CD8-positive, alpha-beta memory T cell (primary cell): ENCODE results near the gene MYO15B. TPM values are rescaled to one million over a fixed set of nuclear protein-coding genes. Genes with fewer than 3 reads are reported as not detected.

Experiments
- CTCF ChIA-PET: fragments of 350-600 bp; sonication (Branson Sonifier 250); formaldehyde crosslinking; loops from one replicate; lab custom pipeline; 2021; ENCODE audit warnings: antibody characterized with exemption; lab: Charles Lee
- POLR2A ChIA-PET: fragments of 350-600 bp; sonication (Branson Sonifier 250); formaldehyde crosslinking; loops from one replicate; lab custom pipeline; 2021; ENCODE audit warnings: antibody characterized with exemption; lab: Charles Lee
- DNase-seq, 5 donors: peaks; one replicate each; pipeline versions ENCODE4 v3.0.0 to v3.0.0-alpha.2; 2020 to 2022; ENCODE audit warnings: mixed read lengths in 1 of 5
- H3K27ac ChIP-seq: one replicate; pipeline ENCODE4 v1.7.0; 2013; ENCODE audit warnings: low read depth, mild to moderate bottlenecking, low read length, moderate library complexity
- H3K27me3 ChIP-seq: 2 replicates; pipeline ENCODE4 v1.7.0; 2013; ENCODE audit warnings: low read length, mild to moderate bottlenecking; ENCODE audit not compliant: insufficient read depth, poor library complexity, severe bottlenecking
- H3K36me3 ChIP-seq: 2 replicates; pipeline ENCODE4 v1.7.0; 2013; ENCODE audit warnings: mild to moderate bottlenecking, low read length, moderate library complexity; ENCODE audit not compliant: insufficient read depth
- H3K4me1 ChIP-seq: 2 replicates; pipeline ENCODE4 v1.7.0; 2013; ENCODE audit warnings: mild to moderate bottlenecking, low read length, moderate library complexity; ENCODE audit not compliant: insufficient read depth
- H3K4me3 ChIP-seq: 2 replicates; pipeline ENCODE4 v1.7.0; 2013; ENCODE audit warnings: mild to moderate bottlenecking, low read length
- H3K9me3 ChIP-seq: 2 replicates; pipeline ENCODE4 v1.7.0; 2013; ENCODE audit warnings: mild to moderate bottlenecking, low read length
- H3K27ac Mint-ChIP-seq, 8 donors: one replicate each; pipeline ENCODE4 v1.8.0; 2020 to 2021; ENCODE audit warnings: mixed read lengths in 8 of 8, mild to moderate bottlenecking in 6 of 8, inconsistent platforms in 3 of 8, moderate library complexity in 3 of 8
- H3K27me3 Mint-ChIP-seq, 2 donors: one replicate each; pipeline ENCODE4 v1.8.0; 2020 to 2021; ENCODE audit warnings: mixed read lengths in 2 of 2, mild to moderate bottlenecking in 1 of 2, moderate library complexity in 1 of 2
- H3K36me3 Mint-ChIP-seq, 3 donors: one replicate each; pipeline ENCODE4 v1.8.0; 2020 to 2021; ENCODE audit warnings: mixed read lengths in 3 of 3, inconsistent platforms in 1 of 3, mild to moderate bottlenecking in 1 of 3
- H3K4me1 Mint-ChIP-seq, 3 donors: one replicate each; pipeline ENCODE4 v1.8.0; 2020 to 2021; ENCODE audit warnings: mixed read lengths in 3 of 3, inconsistent platforms in 1 of 3, mild to moderate bottlenecking in 1 of 3
- H3K4me3 Mint-ChIP-seq, 7 donors: one replicate each; pipeline ENCODE4 v1.8.0; 2020 to 2021; ENCODE audit warnings: mixed read lengths in 7 of 7, mild to moderate bottlenecking in 6 of 7, moderate library complexity in 4 of 7, inconsistent platforms in 2 of 7
- H3K9me3 Mint-ChIP-seq, 5 donors: one replicate each; pipeline ENCODE4 v1.8.0; 2020 to 2022; ENCODE audit warnings: mixed read lengths in 5 of 5, mild to moderate bottlenecking in 3 of 5, moderate library complexity in 2 of 5, inconsistent platforms in 1 of 5
- polyA plus RNA-seq: library from polyadenylated mRNA; unstranded; fragments of 300-500 nt; fragmentation: Illumina TruSeq; gene quantifications from one replicate; pipeline ENCODE4 v1.2.3, GENCODE V29; 2021
- total RNA-seq, 2 experiments: library from RNA; stranded (reverse); gene quantifications; one replicate each; pipeline ENCODE4 v1.2.3, GENCODE V29; 2021

Gene MYO15B
- total and polyA plus RNA-seq, 3 experiments from 2014 or later = 1.6 to 33.3 (median 26.1) TPM

DNA sequence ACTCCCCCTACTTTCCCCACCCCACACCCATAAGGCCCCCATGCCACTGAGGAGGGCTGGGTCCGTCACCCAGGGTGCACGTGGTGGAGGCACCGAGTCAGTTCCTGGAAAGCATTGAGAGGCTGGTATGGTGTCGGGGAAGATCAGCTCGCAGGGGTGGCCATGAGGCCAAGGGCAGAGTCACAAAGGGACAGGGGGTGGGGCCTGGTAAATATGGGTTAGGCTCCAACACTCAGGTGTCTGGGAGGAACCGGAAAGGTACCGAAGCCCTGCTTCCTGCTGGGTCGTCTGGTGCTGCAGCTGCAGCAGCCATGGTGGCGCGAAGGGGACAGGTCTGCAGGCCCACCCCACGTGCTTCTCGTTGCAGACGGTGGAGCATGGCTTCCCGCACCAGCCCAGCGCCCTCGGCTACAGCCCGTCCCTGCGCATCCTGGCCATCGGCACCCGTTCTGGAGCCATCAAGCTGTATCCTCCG lies 31.9 kb upstream of the MYO15B start:
- H3K36me3 Mint-ChIP-seq = peaks cover 0 to 19% (median 0%) of the 10 kb centered on the region in 3 donors
- no peaks in the 10 kb centered on the region for H3K27me3 Mint-ChIP-seq
- no peak overlapping the region for H3K4me3 Mint-ChIP-seq
- Histone ChIP-seq H3K4me1 (no peaks in the 10 kb centered on the region), H3K9me3 (no peaks in the 10 kb centered on the region), H3K27ac (no peak overlapping the region), H3K4me3 (no peak overlapping the region), H3K36me3 (no peaks in the 10 kb centered on the region), H3K27me3 (no peaks in the 10 kb centered on the region)
- no peaks in the 10 kb centered on the region for H3K9me3 Mint-ChIP-seq
- CTCF ChIA-PET = no interaction called here
- H3K4me1 Mint-ChIP-seq = no peaks in the 10 kb centered on the region
- no peak for DNase-seq
- H3K27ac Mint-ChIP-seq = no peak overlapping the region
- POLR2A ChIA-PET = no interaction called here

DNA sequence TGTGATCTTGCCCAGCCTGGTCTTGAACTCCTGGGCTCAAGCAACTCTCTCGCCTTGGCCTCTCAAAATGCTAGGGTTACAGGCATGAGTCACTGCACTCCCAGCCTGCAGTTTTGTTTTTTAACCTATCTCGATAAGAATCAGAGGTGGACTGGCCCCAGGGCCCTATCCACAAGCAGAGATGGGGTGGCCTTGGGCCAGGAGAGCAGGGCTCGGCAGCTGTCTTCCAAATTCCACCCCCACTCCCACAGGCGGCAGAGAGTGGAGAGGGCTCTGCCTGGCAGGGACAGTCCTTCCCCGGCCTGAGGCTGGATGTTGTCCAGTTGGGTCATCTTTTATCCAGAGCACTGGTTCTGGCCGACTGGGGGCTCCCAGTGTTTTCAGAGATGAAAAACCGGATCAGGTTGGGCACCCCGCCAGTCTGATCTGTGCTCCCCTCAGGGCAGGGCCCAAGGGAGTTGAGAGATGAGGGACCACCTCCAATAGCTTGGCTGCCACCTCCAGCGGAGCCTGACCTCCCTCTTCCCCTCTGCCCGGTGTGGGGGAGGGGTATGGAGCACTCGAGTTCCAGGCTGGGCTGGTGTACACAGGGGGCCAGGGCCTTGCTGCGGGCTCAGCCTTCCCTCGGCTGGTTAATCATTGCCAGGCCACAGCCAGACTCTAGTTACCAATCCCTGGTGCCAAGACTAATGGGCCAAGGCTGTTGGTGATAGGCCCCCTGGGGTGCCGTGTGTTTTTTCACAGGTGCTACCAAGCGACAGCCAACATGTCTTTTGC lies 30.3 kb upstream of the MYO15B start:
- no peak for DNase-seq
- POLR2A ChIA-PET = no interaction called here
- H3K9me3 ChIP-seq = no peaks in the 10 kb centered on the region
- H3K4me3 ChIP-seq = no peak overlapping the region
- H3K27ac ChIP-seq = no peak overlapping the region
- H3K27ac Mint-ChIP-seq = no peak overlapping the region
- H3K4me1 Mint-ChIP-seq = no peaks in the 10 kb centered on the region
- H3K36me3 Mint-ChIP-seq = peaks cover 0 to 25% (median 0%) of the 10 kb centered on the region in 3 donors
- no peaks in the 10 kb centered on the region for H3K9me3 Mint-ChIP-seq
- no peaks in the 10 kb centered on the region for H3K36me3 ChIP-seq
- H3K4me3 Mint-ChIP-seq = peak overlapping the region in 1 of 7 donors; percentile 56
- CTCF ChIA-PET = no interaction called here
- H3K4me1 ChIP-seq = no peaks in the 10 kb centered on the region
- H3K27me3 ChIP-seq = no peaks in the 10 kb centered on the region
- no peaks in the 10 kb centered on the region for H3K27me3 Mint-ChIP-seq

DNA sequence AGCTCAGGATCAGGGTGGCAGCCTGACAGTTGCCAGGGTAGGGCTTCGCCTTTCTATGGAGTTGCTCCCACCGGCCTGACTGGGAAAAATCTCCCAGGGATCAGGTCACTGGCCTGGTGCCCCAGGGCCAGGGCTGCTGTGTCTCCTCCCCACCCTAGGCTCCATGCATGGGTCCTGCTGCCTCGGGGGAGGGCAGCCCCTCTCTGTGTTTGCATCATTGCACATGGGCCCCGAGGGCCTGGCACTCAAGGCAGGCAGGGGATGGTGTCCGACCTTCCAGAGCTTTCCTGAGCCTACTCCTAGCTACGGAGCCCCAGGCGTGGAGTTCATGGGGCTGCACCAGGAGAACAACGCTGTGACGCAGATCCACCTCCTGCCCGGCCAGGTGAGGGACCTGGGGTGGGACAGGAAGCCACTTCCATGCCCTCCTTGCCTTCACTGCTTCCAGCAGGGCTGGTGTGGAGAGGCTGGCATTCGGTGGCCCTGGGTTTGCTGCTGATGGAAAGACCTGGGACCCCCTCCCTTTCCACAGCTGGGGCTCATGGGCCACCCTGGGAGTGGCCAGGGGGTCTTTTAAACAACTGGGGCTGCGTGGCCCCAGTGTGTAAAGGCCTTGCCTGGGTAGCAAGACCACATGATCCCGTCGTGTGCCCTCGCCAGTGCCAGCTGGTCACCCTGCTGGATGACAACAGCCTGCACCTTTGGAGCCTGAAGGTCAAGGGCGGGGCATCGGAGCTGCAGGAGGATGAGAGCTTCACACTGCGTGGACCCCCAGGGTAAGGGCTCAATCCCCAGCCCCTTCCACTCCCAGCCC lies 29.5 kb upstream of the MYO15B start:
- POLR2A ChIA-PET = no interaction called here
- CTCF ChIA-PET = no interaction called here

DNA sequence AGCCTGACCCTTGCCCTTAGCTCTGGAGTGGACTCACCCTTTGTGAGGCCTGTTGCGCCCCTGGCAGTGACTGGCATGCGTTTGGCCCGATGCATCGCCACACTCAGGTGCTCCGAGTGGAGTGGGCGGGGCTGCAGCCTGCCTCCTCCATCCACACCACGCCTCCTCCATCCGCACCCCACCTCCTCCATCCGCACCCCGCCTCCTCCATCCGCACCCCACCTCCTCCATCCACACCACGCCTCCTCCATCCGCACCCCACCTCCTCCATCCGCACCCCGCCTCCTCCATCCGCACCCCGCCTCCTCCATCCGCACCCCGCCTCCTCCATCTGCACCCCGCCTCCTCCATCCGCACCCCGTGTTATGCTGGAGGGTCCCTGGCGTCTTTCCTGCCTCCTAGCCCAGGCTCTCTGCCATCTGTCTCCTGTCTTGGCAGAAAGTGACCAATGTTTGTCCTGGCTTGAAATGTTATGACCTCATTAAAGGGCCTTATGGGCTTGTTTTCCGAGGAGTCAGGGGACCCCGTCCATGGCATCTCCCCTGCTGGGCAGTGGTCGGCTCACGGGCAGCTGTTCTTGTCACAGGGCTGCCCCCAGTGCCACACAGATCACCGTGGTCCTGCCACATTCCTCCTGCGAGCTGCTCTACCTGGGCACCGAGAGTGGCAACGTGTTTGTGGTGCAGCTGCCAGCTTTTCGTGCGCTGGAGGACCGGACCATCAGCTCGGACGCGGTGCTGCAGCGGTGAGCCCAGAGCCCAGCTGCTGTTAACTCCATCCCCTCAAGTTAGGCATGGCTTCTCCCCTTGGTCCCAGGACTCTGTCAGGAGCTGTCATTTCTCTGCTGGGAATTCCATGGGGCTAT lies 28.7 kb upstream of the MYO15B start:
- CTCF ChIA-PET = no interaction called here
- H3K9me3 ChIP-seq = no peaks in the 10 kb centered on the region
- no peak overlapping the region for H3K27ac ChIP-seq
- no peak for DNase-seq
- H3K4me3 Mint-ChIP-seq = no peak overlapping the region
- H3K36me3 ChIP-seq = peaks cover 5% of the 10 kb centered on the region
- H3K4me1 Mint-ChIP-seq = no peaks in the 10 kb centered on the region
- H3K4me3 ChIP-seq = no peak overlapping the region
- H3K36me3 Mint-ChIP-seq = peaks cover 0 to 37% (median 0%) of the 10 kb centered on the region in 3 donors
- no peaks in the 10 kb centered on the region for H3K27me3 ChIP-seq
- H3K4me1 ChIP-seq = no peaks in the 10 kb centered on the region
- no peaks in the 10 kb centered on the region for H3K27me3 Mint-ChIP-seq
- peak overlapping the region in 1 of 8 donors; percentile 83 for H3K27ac Mint-ChIP-seq
- POLR2A ChIA-PET = no interaction called here
- no peaks in the 10 kb centered on the region for H3K9me3 Mint-ChIP-seq

More for the DNA sequence above, 29.5 kb upstream of the MYO15B start:
- Histone ChIP-seq H3K4me3 (no peak overlapping the region), H3K9me3 (no peaks in the 10 kb centered on the region), H3K36me3 (no peaks in the 10 kb centered on the region), H3K27ac (no peak overlapping the region), H3K4me1 (no peaks in the 10 kb centered on the region), H3K27me3 (no peaks in the 10 kb centered on the region)
- no peaks in the 10 kb centered on the region for H3K9me3 Mint-ChIP-seq
- no peak overlapping the region for H3K4me3 Mint-ChIP-seq
- no peaks in the 10 kb centered on the region for H3K4me1 Mint-ChIP-seq
- no peak for DNase-seq
- no peak overlapping the region for H3K27ac Mint-ChIP-seq
- H3K27me3 Mint-ChIP-seq = no peaks in the 10 kb centered on the region
- peaks cover 0 to 29% (median 0%) of the 10 kb centered on the region in 3 donors for H3K36me3 Mint-ChIP-seq

DNA sequence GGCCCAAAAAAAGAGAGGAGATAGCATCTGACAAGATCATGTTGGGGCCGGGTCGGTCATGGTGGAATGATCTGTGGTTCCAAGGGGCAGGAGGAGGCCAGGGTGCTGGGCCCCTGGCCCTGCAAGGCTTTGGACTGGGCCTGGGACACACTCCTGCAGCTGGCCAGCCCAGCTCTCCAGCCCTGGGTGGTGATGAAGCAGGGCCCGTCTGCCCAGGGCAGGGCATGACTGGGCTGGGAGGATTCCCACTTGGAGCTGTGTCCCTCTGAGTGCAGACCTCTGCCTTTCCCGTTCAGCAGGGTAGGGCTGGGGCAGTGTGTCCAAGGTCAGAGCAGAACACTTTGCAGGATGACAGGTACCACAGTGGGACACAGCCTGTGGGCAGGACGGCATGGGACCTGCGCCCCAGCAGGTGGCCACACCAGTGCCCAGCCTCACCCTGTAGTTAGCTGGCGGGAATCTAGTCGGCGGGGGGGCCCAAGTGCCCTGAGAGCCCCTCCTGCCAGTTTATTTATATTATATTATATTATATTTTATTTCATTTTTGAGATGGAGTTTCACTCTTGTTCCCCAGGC lies 27.6 kb upstream of the MYO15B start:
- Mint-ChIP-seq H3K36me3 (peaks cover 0 to 49% (median 0%) of the 10 kb centered on the region in 3 donors), H3K9me3 (no peaks in the 10 kb centered on the region), H3K4me3 (no peak overlapping the region)

DNA sequence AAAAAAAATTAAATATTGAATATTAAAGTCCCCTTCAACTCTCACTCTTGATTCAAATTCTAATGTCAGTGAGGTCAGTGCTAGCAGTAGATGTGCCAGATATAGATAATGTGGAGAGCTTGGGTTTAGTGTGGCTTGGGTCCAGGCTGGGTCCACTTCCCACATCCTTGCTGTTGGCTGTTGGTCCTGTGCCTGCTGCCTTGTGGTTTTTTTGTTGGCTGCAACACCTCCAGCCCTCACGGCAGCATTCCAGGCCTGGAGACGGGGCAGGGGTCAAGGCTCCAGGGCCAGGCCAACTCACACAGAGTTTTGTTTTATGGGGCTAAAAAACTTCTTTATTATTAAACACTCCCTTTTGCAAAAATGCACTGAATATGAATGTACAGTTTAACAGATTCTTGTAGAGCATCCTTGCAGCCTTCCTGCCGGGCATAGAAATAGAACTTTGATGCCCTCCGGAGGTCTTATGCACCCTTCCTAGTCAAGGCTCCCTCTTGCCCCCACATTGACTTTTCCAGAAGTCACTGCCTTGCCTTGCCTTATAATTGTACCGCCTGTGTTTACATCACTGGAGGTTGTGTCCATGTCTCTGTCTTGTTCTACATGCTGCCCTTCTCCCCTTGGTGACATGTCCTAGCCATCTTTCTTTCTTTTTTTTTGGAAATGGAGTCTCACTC lies 25.5 kb upstream of the MYO15B start:
- Histone ChIP-seq H3K4me1 (no peaks in the 10 kb centered on the region), H3K36me3 (peaks cover 6% of the 10 kb centered on the region), H3K27ac (no peak overlapping the region), H3K4me3 (no peak overlapping the region), H3K9me3 (no peaks in the 10 kb centered on the region), H3K27me3 (no peaks in the 10 kb centered on the region)
- H3K4me3 Mint-ChIP-seq = no peak overlapping the region
- no peaks in the 10 kb centered on the region for H3K9me3 Mint-ChIP-seq
- CTCF ChIA-PET = no interaction called here
- POLR2A ChIA-PET = no interaction called here
- H3K27ac Mint-ChIP-seq = peak overlapping the region in 2 of 8 donors; percentile 71 to 89
- no peaks in the 10 kb centered on the region for H3K27me3 Mint-ChIP-seq
- H3K36me3 Mint-ChIP-seq = peaks cover 0 to 67% (median 4%) of the 10 kb centered on the region in 3 donors
- no peaks in the 10 kb centered on the region for H3K4me1 Mint-ChIP-seq
- no peak for DNase-seq

More for the DNA sequence above, 27.6 kb upstream of the MYO15B start:
- no peak overlapping the region for H3K27ac ChIP-seq
- ChIA-PET CTCF (no interaction called here), POLR2A (no interaction called here)
- Mint-ChIP-seq H3K4me1 (no peaks in the 10 kb centered on the region), H3K27ac (no peak overlapping the region), H3K27me3 (no peaks in the 10 kb centered on the region)
- H3K36me3 ChIP-seq = peaks cover 6% of the 10 kb centered on the region
- H3K9me3 ChIP-seq = no peaks in the 10 kb centered on the region
- DNase-seq = no peak
- no peak overlapping the region for H3K4me3 ChIP-seq
- no peaks in the 10 kb centered on the region for H3K4me1 ChIP-seq
- H3K27me3 ChIP-seq = no peaks in the 10 kb centered on the region

DNA sequence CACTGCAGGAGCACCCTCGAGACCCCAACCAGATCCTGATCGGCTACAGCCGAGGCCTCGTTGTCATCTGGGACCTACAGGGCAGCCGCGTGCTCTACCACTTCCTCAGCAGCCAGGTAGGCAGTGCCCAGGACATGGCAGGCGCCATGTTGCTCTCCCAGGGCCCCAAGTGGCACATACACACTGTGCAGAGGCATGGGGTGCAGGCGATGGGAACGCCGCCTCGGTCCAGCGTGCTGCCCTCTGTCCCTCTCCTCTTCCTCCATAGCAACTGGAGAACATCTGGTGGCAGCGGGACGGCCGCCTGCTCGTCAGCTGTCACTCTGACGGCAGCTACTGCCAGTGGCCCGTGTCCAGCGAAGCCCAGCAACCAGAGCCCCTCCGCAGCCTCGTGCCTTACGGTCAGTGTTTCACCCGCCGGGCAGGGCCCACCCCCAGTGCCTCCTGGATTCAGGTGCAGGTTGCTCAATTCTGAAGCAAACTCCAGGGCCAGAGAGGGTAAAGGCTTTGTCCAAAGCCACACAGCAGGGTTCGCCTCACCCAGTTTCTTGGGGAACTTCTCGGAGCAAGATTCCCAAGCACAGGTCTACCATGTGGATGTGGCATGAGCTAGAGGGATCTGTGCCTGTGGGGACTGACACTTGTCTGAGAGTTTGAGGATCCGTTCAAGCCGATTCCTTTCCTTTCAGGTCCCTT lies 24.4 kb upstream of the MYO15B start:
- DNase-seq = no peak
- no peaks in the 10 kb centered on the region for H3K4me1 ChIP-seq
- Mint-ChIP-seq H3K9me3 (no peaks in the 10 kb centered on the region), H3K4me1 (no peaks in the 10 kb centered on the region), H3K4me3 (no peak overlapping the region), H3K36me3 (peaks cover 0 to 70% (median 4%) of the 10 kb centered on the region in 3 donors), H3K27ac (no peak overlapping the region), H3K27me3 (no peaks in the 10 kb centered on the region)
- H3K27me3 ChIP-seq = no peaks in the 10 kb centered on the region
- no peak overlapping the region for H3K27ac ChIP-seq
- POLR2A ChIA-PET = no interaction called here
- H3K36me3 ChIP-seq = peaks cover 6% of the 10 kb centered on the region
- no peak overlapping the region for H3K4me3 ChIP-seq
- CTCF ChIA-PET = no interaction called here
- no peaks in the 10 kb centered on the region for H3K9me3 ChIP-seq
